Measurements from ENCODE around the gene OR2AG1.

GRCh38 chr11:6813656-6814055, 30.8 kb downstream of the OR2AG1 start:
- TF ChIP-seq, protein P1, sequence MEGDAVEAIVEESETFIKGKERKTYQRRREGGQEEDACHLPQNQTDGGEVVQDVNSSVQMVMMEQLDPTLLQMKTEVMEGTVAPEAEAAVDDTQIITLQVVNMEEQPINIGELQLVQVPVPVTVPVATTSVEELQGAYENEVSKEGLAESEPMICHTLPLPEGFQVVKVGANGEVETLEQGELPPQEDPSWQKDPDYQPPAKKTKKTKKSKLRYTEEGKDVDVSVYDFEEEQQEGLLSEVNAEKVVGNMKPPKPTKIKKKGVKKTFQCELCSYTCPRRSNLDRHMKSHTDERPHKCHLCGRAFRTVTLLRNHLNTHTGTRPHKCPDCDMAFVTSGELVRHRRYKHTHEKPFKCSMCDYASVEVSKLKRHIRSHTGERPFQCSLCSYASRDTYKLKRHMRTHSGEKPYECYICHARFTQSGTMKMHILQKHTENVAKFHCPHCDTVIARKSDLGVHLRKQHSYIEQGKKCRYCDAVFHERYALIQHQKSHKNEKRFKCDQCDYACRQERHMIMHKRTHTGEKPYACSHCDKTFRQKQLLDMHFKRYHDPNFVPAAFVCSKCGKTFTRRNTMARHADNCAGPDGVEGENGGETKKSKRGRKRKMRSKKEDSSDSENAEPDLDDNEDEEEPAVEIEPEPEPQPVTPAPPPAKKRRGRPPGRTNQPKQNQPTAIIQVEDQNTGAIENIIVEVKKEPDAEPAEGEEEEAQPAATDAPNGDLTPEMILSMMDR (IDR thresholded peaks at IDR 0.05) = no peak
- TF ChIP-seq ZFP36 (IDR thresholded peaks at IDR 0.05; ENCODE audit: borderline replicate concordance, partially characterized antibody) (no peak), BCL3 (IDR thresholded peaks at IDR 0.05) (no peak), REST (IDR thresholded peaks at IDR 0.05) (no peak), POLR2A (IDR thresholded peaks at IDR 0.05; ENCODE audit: low read length) (no peak), CBX8 (IDR thresholded peaks at IDR 0.05) (no peak), MAX (IDR thresholded peaks at IDR 0.05) (no peak), POLR2AphosphoS2 (conservative IDR thresholded peaks at IDR 0.05; ENCODE audit: low read length) (no peak), SMC3 (IDR thresholded peaks at IDR 0.05) (no peak), RAD21 (conservative IDR thresholded peaks at IDR 0.05 in 1 of 2, IDR thresholded peaks at IDR 0.05 in 1 of 2) (no peak), HOXB5 (CRISPR knock-in tag; IDR thresholded peaks at IDR 0.05) (no peak), RCOR1 (IDR thresholded peaks at IDR 0.05; ENCODE audit: low read depth, low read length) (no peak)

Measured in A549 (cell line).